KBM-7 (cell line): Measurements from ENCODE around the gene SCYL3.
"Not testable (repeated sequence)": the region's sequence is repeated elsewhere in the genome, so short reads cannot be mapped to it uniquely, and the experiment has no call there.

Experiments
- DNase-seq: peaks from one replicate; pipeline ENCODE4 v3.0.0-alpha.2; 2015
- in situ Hi-C: fragments of 300-500 bp; cut with MboI; formaldehyde crosslinking; loops from 2 replicates; pipeline ENCODE4 v1.14.3; 2020; ENCODE audit warnings: low sequenced_read_pairs, low pct_unique_long_range_greater_than_20kb, mixed read lengths

SCYL3 gene

DNA sequence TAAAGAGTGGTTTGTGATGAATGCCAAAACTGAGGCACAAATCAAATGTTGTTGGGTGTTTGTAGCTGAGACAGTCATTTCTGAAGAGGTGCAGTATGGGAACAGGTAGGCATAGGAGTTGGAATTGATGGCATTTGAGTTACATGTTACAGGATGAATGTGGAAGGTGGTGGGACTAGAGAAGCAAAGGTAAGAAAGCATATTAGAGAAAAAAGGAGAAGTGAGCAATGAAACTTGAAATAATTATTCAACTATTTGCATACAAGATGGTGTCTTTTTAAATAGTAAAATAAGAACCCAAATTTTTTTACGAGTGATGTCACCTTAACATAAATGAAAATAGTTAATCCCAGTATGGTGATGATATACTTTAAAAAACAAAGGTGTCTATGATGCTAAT lies 58.8 kb downstream of the SCYL3 start:
- DNase-seq: no peak
- in situ Hi-C loops: no loop called here

DNA sequence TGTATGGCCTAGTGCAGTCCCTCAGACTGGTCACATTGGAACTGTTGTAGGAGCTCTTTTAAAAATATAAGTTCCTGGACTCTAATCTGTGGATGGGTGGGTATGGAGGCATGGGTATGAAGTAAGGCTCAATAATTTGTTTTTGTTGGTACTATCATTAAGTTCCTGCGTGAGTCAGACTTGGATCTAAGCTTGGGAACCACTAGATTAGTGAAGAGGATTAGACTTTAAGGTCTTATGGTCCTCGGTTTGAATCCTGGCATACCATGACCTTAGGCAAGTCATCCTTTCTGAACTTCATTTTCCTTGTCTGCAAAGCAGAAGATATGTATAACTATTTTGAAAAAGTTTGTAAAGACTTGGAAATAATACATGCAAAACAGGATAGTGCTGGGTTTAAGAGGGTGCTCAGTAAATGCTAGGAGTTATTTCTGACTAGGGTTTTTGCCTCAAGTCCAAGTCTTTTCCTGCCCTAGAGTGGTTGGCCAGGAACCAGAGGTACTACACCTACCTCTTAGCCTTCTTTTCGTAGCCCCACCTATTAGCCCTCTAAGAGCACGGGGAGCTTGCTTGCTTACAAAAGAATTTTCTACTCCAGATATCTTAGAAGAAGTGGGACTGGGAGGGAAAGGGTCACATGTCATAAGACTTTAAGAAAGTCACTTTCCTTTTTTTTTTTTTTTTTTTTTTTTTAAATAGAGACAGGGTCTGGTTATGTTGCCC lies 60.4 kb downstream of the SCYL3 start:
- DNase-seq: no peak
- in situ Hi-C loops: no loop called here

GRCh38 chr1:169829671-169830070 lies 64.0 kb downstream of the SCYL3 start:
- in situ Hi-C loops: no loop called here

GRCh38 chr1:169824153-169824552 lies 69.5 kb downstream of the SCYL3 start:
- in situ Hi-C loops: no loop called here

More at GRCh38 chr1:169829671-169830070, 64.0 kb downstream of the SCYL3 start:
- no peak for DNase-seq

DNA sequence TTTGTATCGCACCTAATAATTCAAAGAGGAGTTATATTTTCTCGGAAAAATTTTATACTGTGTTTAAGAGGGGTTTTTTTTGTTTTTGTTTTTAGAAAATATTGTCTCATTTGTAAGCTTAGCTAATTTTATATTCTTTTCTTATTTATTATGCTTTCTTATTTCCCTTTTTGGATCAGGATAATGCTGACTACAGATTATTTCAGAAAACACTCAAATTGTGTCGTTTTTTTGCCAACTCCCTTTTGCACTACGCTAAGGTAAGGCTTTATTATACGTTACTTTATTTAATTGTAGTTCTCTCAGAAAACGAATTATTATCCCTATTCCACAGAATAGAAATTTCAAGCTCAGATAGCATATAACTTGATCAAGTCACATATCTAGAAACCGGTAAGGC lies 72.2 kb downstream of the SCYL3 start:
- in situ Hi-C loops: no loop called here

More at GRCh38 chr1:169824153-169824552, 69.5 kb downstream of the SCYL3 start:
- no peak for DNase-seq

GRCh38 chr1:169816617-169817016 lies 77.1 kb downstream of the SCYL3 start:
- DNase-seq: no peak
- in situ Hi-C loops: no loop called here

More for the DNA sequence above, 72.2 kb downstream of the SCYL3 start:
- no peak for DNase-seq

GRCh38 chr1:169814265-169814664 lies 79.4 kb downstream of the SCYL3 start:
- no peak for DNase-seq
- in situ Hi-C loops: no loop called here

DNA sequence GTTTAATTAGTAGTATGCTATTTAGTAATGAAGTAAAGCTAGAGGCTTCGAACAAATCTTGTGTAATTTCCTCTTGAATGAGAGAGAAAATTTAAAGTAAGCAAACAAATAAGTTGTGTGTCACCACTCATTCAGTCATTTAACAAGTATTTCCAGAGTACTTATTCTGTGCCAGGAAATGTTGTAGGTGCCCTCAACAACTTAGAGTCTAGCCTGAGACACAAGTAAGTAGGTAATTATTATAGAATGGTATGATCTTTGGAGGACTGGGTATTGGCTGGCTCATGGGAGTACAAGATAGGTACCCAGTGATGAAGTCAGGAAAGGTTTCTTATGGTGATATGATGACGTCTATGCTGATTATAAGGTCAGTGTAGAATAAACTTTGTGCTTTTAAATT lies 81.6 kb downstream of the SCYL3 start:
- DNase-seq: no peak
- in situ Hi-C loops: no loop called here

DNA sequence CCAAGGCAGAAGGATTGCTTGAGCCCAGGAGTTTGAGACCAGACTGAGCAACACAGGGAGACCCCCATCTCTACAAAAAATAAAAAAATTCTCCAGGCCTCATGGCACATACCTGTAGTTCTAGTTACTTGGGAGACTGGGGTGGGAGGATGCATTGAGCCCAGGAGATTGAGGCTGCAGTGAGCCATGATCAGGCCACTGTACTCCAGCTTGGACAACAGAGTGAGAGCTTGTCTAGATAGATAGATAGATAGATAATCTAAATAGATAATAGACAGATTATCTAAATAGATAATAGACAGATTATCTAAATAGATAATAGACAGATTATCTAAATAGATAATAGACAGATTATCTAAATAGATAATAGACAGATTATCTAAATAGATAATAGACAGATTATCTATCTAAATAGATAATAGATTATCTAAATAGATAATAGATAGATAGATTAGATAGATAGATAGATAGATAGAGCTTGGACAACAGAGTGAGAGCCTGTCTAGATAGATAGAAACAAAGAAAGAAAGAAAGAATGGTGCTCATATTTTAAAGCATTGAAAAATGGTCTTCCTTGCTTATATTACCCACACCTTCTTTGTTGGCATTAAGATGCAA lies 82.2 kb downstream of the SCYL3 start:
- in situ Hi-C loops, DNase-seq: not testable (repeated sequence)

DNA sequence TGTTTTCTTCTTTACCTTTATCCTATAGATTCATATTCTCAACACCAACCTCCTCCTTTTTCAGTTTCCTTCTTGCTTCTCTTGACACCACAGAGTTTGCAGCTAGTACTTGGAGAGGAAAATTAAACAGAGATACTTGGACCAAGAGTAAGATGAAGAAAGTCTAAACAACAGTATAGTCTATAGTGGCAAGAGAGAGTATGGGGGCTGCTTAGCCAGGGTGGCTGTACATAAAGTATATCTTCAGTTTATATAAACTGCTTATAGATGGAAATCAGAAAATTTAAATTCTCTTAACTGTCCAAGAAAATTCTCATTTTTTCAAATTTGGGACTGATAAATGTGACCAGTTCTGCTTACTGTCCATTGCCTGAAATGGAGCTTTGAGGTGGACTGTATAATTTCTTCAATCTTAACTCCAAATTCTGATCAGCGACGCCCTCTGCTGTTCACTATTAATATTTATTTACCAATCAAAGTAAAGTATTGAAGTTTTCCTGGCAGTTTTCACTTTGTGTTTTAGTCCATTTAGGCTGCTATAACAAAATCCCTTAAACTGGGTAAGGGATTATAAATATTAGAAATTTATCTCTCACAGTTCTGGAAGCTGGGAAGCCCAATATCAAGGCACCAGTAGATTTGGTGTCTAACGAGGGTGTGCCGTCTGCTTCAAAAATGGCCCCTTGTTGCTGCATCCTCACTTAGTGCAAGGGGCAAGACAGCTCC lies 84.2 kb downstream of the SCYL3 start:
- DNase-seq: peak; percentile 38
- in situ Hi-C loops: no loop called here

DNA sequence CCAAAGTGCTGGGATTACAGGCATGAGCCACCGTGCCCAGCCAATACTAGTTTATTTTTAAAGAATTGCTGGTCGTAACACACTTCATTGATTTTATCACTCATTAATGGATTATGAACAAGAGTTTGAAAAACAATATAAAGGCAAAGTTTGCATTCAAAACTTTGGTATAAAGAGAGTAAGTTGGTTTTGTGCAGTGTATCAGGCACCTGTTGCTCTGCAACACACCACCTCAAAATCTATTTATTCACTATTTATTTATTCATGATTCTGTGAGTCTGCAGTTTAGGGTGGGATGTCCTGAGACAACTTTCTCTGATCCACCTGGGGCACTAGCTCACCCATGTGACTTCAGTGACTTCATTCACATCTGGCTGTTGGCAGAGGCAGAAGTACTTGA lies 88.8 kb downstream of the SCYL3 start:
- in situ Hi-C loops: no loop called here

DNA sequence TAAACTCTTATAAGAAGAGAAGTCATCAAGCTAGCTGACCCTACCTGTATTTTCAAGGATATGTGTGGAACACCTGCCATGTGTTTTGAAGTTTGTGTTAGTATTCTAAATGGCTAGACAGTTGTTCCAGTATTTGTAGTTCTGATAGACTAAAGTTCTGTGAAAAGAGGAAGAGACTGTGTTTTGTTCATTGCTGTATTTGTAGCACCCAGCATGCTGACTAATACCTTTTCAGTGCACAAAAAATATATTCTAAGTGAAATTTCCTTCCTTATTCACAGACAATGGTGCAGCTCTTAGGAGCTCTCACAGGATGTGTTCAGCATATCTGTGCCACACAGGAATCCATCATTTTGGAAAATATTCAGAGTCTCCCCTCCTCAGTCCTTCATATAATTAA lies 90.8 kb downstream of the SCYL3 start:
- DNase-seq: peak; percentile 21
- in situ Hi-C loops: no loop called here

More for the DNA sequence above, 88.8 kb downstream of the SCYL3 start:
- no peak for DNase-seq
